GM19025 (cell line): ENCODE results near the gene CCDC187.
"Not testable (repeated sequence)": the region's sequence is repeated elsewhere in the genome, so short reads cannot be mapped to it uniquely, and the experiment has no call there.

Experiments
- ATAC-seq: cut with Tn5 transposase; IDR thresholded peaks from one replicate; pipeline ENCODE4 v1.9.1; 2021; ENCODE audit warnings: mild to moderate bottlenecking, low read depth, moderate library complexity; ENCODE audit not compliant: unreplicated experiment

CCDC187 gene

GRCh38 chr9:136246849-136247550, 56.9 kb downstream of the CCDC187 start:
- no peak for ATAC-seq

DNA sequence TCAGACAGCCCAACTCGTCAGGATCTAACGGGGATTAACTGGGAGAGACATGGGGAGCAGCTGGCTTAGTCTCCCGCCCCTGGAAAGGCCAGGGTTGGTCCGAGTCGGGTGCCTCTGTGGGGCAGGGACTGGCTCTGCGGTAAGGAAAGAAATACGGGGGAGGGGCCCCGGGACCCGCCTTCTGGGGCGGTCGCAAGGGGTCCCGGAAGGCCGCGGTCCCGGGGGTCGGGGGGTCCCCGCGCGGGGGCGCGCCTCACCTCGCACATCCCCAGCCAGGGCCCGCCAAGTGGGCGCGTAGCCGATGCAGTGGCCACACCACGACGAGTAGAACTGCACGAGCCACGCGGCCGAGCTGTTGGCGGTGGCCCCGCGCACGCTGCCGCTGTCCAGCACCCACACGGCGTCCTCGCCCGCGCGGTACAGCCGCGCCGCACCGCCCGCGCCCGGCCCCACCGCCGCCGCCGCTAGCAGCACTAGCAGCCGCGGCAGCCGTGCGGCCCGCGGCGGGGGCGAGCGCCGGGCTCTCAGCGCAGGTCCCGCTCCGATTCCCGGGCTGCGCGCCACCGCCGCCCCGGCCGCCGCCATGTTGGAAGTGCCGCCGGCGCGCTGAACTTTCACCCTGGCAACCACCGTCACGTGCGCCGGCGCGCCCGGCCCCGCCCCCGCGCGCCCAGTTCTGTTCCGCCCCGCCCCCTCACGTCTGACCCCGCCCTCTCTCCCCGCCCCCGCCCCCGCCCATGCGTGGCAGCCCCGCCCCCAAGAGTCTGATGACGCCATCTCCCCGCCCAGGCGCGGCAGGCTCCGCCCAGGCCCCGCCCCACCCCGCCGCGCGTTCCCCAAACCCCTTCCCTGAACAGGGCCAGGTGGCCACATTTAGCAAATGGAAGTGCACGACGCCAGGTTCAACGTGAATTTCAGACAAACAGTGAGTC, 58.4 kb downstream of the CCDC187 start, which contains the start of gene QSOX2:
Gene QSOX2, minus strand, starts transcription at position 594 of the 932 bp plus-strand sequence. Its CDS starts 9 bp downstream, at position 585.
- ATAC-seq = peak; percentile 57

GRCh38 chr9:136244969-136245218, 59.0 kb downstream of the CCDC187 start:
- ATAC-seq = no peak

DNA sequence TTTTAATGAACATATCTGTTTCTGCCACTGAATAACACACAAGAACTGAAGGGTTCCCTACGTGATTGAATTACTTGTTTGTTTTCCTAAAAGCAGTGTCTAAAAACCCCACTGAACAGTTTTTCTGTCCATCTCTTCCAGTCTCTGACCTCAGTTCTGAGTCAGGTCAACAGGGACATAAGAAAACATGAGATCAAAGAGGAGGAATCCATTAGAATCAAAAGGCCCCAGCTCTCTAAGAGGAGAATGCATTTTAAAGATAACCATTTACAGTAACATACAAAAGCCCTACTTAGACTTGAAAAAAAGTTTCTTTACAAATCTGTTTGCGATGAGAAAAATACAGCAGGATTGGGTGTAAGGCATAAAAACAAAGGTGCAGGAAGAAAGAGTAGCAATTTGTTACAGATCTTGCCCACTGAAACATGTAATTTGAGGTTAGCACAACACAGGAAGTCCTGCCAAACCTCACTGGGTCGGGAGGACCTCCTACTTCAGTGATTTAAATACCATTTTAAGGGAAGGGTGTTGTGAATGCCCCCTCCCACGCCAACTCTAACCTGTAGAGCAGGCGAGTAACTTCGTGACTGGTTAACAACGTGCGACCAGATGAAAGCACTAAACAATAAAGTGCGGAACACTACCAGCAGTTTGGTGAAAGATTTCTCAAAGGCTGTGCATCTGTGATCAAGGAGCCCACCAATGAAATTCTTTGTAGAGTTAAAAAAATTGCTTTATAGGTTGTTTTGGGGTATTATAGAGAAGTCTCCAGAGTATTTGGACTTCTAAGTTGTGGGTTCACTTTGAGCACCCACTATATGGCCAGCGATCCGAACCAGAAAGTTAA, 59.5 kb downstream of the CCDC187 start:
- ATAC-seq = no peak

DNA sequence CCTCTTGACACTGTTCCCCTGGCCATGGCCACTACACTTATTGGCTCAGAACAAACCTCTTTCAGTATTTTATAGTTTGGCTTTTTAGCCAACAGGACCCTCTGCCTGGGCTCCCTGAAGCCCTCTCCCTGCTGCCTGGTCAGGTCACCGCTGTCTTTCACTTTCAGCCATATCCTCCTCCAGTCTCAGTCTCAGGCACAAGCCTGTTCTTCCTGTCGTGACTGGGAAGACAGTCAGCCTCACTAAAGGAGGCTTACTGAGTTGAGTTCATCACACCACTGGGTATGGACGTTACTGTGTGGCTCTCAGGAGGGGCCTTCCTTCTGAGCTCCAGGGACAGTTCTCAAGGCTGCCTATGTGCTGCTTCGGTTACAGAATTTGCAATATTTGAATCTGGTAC, 60.3 kb downstream of the CCDC187 start:
- no peak for ATAC-seq

DNA sequence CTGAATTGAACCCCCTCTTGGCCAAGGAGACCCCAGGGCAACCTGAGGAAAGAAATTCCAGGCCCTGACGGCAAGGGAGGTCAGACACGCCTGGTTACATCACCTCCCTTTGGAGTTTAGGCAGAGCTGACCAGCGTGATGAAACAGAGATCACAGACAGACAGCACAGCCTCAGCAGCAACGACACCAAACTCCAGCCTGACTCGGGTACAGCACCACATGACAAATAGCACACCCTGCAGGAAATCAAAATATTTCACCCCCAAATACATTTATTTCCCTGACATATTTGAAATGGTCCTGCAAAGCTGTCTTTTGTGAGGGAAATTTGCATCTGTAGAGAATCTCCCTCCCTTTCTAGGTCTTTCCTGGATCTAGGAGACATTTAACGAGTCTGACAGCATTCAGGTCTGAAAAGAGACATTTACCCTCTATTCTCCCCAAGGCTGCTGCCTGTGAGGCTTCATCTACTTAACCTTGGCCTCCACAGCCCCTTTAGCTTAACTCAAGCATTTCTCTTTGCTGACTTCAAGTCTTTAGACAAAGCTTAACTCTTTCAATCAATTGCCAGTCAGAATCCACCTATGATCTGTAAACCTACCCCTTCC, 60.9 kb downstream of the CCDC187 start:
- ATAC-seq = no peak

- no peak for ATAC-seq
These were observed 61.6 kb downstream of the CCDC187 start for GRCh38 chr9:136242248-136242647.

DNA sequence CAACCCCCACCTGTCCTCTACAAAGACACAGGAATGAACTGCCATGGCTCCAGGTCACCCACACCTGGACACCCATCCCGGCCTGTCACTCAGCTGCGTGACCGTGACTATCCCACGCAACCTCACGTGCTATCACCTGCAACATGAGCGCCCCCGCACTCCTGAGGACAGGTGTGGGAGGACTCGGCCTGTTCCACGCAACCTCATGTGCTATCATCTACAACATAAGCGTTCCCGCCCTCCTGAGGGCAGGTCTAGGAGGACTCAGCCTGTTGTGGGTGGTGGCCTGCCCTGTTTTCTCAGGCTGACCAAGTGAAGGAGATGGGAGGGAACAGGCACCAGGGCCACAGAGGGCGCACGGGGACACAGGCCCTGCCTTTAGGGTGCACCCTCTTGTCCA, 62.4 kb downstream of the CCDC187 start:
- no peak for ATAC-seq

DNA sequence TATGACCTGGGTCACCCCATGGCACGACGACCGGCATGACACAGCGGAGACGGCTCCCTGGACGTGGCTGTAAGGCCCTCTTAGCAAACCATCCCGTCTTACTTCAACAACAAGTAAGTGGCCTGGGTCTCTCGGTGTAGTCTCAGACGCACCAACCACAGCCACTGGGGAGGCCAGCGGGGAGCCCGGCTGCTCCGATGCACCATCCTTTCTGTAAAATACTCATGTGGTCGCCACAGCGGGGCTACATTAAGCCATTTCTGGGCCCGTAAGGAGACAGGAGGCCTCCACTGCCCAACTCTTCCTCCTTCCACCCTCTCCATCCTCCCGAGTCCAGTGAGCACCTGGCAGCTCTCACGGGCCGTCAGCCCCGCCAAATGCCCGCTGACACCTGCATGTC, 63.0 kb downstream of the CCDC187 start:
- ATAC-seq = no peak

DNA sequence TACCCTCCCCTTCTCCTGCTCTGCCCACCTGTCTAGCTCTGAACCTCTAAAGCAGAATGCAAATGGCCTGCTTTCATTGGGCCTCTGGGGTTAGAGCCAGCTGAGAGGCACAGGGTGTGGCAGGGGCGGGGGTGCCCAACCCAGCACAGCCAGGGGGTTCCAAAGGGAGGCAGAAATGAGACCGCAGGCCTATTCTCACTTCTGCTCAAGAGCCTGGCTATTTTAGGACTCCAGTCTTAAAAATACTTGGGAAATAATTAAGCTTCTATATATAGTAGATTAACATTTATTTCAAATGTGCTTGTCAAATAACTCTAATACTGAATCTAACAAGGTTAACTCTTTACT, 63.9 kb downstream of the CCDC187 start:
- ATAC-seq = no peak

- ATAC-seq = no peak
These were observed 64.5 kb downstream of the CCDC187 start for GRCh38 chr9:136239135-136239982.

- no peak for ATAC-seq
These were observed 65.6 kb downstream of the CCDC187 start for GRCh38 chr9:136238342-136238732.

DNA sequence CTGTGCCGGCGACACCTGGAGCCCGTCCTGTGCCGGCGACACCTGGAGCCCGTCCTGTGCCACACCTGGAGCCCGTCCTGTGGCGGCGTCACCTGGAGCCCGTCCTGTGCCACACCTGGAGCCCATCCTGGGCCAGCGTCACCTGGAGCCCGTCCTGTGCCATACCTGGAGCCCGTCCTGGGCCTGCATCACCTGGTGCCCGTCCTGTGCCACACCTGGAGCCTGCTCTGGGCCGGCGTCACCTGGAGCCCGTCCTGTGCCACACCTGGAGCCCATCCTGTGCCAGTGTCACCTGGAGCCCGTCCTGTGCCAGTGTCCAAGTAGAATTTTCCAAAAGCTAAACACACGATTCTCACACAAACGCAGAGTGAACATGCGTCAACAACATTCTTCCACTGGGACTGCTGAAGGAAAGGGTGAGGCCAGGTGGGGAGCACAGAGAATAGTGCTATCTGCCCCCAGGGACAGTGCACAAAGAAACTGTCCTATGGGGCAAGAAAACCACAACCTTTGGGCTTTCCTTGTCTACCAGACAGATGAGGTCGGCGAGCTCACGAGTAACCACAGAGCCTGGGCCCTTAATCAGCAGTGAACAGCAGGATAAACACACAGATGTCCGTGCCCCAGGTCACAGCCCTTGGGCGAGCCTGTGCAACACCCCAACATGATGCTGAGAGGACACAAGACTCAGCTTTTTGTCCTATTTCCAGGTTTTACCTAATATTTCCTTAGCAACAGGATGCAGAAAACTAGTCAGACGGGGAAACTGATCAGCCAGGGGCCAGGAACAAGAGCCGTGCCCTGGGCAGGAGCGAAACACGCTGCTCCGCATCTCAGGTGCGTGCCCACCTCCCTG, 66.2 kb downstream of the CCDC187 start:
- ATAC-seq = no peak

DNA sequence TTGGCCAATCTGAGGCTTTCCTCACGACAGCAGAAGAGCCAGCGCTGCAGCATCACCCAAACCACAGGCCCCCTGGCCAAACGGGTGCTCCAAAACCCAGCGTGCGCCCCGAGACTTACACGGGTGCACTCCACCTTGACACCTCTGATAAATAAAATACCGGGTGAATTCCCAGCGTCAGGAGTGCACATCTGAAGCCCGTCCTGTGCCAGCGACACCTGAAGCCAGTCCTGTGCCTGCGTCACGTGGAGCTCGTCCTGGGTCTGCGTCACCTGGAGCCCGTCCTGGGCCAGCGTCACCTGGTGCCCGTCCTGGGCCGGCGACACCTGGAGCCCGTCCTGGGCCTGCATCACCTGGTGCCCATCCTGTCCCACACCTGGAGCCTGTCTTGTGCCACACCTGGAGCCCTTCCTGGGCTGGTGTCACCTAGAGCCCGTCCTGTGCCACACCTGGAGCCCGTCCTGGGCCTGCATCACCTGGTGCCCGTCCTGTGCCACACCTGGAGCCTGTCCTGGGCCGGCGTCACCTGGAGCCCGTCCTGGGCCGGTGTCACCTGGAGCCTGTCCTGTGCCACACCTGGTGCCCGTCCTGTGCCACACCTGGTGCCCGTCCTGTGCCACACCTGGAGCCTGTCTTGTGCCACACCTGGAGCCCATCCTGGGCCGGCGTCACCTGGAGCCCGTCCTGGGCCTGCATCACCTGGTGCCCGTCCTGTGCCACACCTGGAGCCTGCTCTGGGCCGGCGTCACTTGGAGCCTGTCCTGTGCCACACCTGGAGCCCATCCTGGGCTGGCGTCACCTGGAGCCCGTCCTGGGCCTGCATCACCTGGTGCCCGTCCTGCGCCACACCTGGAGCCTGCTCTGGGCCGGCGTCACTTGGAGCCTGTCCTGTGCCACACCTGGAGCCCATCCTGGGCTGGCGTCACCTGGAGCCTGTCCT, 67.2 kb downstream of the CCDC187 start:
- ATAC-seq = not testable (repeated sequence)

DNA sequence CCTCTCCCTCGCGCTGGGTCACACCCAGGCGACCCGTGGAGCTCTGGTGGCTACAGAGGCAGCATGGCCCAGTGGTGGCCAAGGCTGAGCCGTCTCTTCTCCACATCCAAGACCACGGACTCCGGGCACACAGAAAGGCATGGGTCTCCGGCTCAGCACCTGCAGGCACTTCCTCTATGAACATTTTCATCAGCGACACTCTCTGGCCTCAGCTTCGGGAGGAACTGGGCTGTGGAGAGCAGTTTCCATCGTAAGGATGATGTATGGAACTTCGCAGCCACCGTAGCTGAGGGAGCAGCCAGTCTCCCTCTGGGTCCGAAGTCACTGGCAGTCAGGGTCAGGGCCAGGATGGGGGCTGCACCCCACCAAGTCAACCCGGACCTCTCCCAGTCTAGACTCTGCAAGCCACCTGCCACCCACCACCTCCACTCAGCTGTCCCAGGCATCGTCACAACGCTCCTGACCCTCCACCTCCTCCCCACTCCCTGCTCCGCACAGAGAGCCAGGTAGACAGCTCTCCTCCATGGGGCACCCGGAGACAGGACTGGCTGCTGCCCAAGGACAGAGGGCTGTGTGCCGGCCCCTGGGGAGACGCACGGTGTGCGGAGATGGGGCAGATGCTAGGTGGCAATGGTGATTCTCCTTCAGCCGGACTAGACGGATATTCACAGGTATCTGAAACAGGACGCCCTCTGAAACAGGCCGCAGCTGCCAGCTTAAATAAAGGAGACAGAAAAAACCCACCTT, 68.0 kb downstream of the CCDC187 start:
- ATAC-seq = no peak

GRCh38 chr9:136235171-136235570, 68.7 kb downstream of the CCDC187 start:
- no peak for ATAC-seq

- ATAC-seq = no peak
These were observed 69.3 kb downstream of the CCDC187 start for GRCh38 chr9:136234597-136234996.
